GM19324 (cell line): ENCODE measurements around the gene PEX11G.
"Not testable (repeated sequence)": the region's sequence is repeated elsewhere in the genome, so short reads cannot be mapped to it uniquely, and the experiment has no call there.

Experiments
- ATAC-seq: cut with Tn5 transposase; IDR thresholded peaks from one replicate; pipeline ENCODE4 v1.9.1; 2021; ENCODE audit warnings: mild to moderate bottlenecking, moderate library complexity; ENCODE audit not compliant: unreplicated experiment, low FRiP score

The PEX11G gene

DNA sequence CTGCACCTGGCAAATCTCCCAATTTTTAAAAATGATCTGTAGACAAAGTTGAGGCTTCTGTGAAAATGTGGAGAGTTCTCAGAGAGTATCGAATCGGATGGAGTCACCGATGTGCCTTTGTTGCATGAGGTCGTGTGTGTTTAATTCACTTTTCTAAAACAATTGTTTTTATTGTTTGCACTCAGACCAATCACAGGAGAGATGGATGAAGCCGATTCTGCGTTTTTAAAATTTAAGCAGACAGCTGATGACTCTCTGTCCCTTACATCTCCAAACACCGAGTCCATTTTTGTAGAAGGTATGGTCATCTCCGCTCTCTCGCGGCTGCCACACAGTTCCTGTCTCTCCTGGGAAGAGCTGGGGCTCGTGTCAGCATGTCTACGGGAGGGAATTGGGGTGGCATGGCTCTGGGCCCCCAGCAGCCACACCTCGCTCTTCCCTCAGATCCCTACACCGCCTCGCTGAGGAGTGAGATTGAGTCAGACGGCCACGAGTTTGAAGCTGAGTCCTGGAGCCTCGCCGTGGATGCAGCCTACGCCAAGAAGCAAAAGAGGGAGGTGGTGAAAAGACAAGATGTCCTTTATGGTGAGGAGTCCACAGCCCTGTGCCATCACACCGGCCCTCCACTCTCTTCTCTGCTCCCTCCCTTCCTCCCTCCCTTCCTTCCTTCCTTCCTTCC is 47.2 kb downstream of the PEX11G start:
- ATAC-seq = no peak

DNA sequence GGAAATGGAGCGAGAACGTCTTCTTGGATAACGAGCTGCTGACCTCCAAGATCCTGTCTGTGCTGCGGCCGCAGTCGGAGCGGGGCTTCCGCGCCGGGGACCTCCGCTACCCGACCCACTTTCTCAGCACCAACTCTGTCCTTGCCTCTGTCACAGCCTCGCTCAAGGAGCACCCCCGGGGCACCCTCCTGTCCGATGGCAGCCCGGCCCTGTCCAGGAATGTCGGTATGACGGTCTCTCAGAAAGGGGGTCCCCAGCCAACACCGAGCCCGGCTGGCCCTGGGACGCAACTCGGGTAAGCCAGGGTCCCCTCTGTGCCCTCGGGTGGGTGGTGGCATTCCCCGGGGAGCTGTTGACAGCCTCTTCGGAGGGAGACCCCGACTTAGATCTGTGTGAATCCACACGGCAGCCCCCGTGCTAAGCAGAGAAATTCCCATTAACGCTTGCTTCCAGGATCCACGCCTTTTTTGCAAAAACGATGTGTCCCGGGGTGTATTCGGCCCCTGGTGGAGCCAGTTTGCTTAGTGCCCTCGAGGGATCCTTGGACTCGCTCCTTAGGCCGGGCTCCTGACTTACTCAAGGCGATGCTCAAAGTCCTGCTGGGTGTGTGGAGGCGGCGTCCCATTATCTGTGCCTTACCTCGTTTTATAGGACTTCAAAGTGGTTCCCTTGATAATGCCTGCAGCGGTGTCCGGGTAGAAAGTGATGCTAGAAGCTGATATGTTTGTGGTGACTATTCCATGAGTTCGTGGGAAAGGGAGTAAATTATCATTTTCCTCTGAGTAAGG is 48.5 kb downstream of the PEX11G start:
- no peak for ATAC-seq

- ATAC-seq = no peak
Measured at GRCh38 chr19:7435586-7435985, 53.2 kb downstream of the PEX11G start.

- no peak for ATAC-seq
Measured at GRCh38 chr19:7434391-7434790, 54.4 kb downstream of the PEX11G start.

DNA sequence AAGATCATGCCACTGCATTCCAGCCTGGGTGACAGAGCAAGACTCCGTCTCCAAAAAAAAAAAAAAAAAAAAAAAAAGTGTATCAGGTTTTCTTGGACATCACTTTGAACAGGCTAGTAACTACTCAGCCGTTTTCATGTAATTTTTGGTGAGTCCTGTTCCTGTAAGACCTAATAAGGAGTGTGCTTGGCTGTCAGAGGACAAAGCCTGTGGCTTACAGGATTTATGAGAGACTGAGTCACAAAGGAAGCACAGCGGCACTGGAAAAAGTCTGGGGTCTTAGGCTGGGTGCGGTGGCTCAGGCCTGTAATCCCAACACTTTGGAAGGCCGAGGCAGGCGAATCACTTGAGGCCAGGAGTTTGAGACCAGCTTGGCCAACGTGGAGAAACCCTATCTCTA is 55.4 kb downstream of the PEX11G start:
- ATAC-seq = not testable (repeated sequence)

- ATAC-seq = no peak
Measured at GRCh38 chr19:7429638-7430282, 59.1 kb downstream of the PEX11G start.

- no peak for ATAC-seq
Measured at GRCh38 chr19:7428651-7429113, 60.2 kb downstream of the PEX11G start.

DNA sequence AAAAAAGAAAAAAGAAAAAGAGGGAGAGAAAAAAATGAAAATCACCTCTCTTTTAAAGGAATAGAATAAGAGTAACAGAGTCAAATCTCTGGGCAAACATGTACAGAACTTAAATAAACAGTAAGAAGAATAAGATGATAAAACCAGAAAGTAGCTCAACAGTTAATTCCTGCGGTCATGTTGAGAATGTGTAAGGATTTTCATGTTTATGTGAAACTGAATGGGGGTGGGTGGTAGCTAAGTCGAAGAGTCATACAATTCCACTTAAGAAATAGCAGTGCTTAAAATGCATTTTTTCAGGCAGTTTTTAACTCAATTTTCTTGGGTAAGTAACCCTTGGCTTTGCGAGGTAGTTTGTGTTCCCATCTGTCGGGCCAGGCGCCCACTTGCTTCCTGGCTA is 60.9 kb downstream of the PEX11G start:
- no peak for ATAC-seq

DNA sequence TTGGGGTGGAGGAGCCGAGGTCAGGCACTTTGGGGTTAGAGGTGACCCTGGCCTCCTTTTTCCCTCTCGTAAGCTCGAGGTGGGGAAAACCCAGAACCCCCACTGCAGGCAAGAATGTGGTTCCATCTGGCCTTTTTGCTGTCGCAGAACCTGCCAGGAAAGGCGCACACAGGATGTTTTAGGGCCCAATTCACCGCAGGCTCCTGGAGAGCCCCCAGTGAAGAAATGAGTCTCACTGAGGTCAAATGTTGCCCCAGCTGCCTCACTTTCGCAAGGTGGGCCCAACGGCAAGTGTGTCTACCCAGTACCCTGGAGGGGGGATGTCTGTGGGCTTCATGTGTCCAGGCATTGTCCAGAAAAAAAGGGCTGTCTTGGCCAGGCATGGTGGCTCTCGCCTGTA is 61.8 kb downstream of the PEX11G start:
- ATAC-seq = no peak
